HepG2 (cell line): ENCODE measurements around the gene INSYN2B. TPM values are rescaled to one million over a fixed set of nuclear protein-coding genes. Genes with fewer than 3 reads are reported as not detected.

Experiments
- ATAC-seq: fragments of 200-7000 bp; cut with Tn5 transposase; 3 replicates; pipeline ENCODE4 v1.9.1; 2020; ENCODE audit warnings: mild to moderate bottlenecking, moderate library complexity
- BruUV-seq: library from RNA; stranded (reverse); fragments of 400-500 nt; replicated peaks from 2 replicates; lab custom pipeline; 2021; lab: Mats Ljungman, UMichigan
- CTCF ChIA-PET: fragments of 300-600 bp; formaldehyde crosslinking; extraction: SDS; loops from one replicate; lab custom pipeline; 2021; ENCODE audit warnings: low total read pairs, inconsistent platforms, low intra/inter-chr PET ratio; lab: Yijun Ruan, JAX
- POLR2A ChIA-PET: fragments of 350-600 bp; sonication (Branson Sonifier 250); formaldehyde crosslinking; loops from one replicate; lab custom pipeline; 2020; ENCODE audit warnings: antibody characterized with exemption, inconsistent platforms; lab: Yijun Ruan, JAX
- DNase-seq: peaks from one replicate; pipeline ENCODE4 v3.0.0-alpha.2; 2015; ENCODE audit warnings: low spot score
- FAIRE-seq: peaks from 3 replicates; lab custom pipeline; 2011; peaks lifted over from hg19 to GRCh38; lab: Jason Lieb, UNC
- H2AFZ ChIP-seq: one replicate; pipeline ENCODE4 v1.6.1; 2011; ENCODE audit warnings: low read length, inconsistent platforms
- H3K27ac ChIP-seq: fragments of 300-600 bp; 3 replicates; pipeline ENCODE4 v1.8.0; 2011; ENCODE audit warnings: mixed run types, mild to moderate bottlenecking, mixed read lengths, low read length, inconsistent platforms; ENCODE audit not compliant: insufficient read depth; ENCODE audit errors: extremely low read length
- H3K27me3 ChIP-seq, 2 experiments: fragments of 200-600 bp in 1 of 2; 2 replicates in 1 of 2; 3 replicates in 1 of 2; pipeline versions ENCODE4 v1.6.0 to v1.8.0; 2011; ENCODE audit warnings: low read length in 2 of 2, mild to moderate bottlenecking in 2 of 2, moderate library complexity in 2 of 2, inconsistent platforms in 1 of 2; ENCODE audit not compliant: insufficient read depth in 2 of 2, control insufficient read depth in 1 of 2
- H3K36me3 ChIP-seq, 2 experiments: fragments of 200-600 bp in 1 of 2; replicated peaks in 1 of 2; 2 replicates in 1 of 2; 3 replicates in 1 of 2; pipeline versions ENCODE4 v1.5.1 to v1.8.0; 2011; ENCODE audit warnings: low read length in 2 of 2, inconsistent platforms in 1 of 2; ENCODE audit not compliant: insufficient read depth in 2 of 2, control insufficient read depth in 1 of 2
- H3K4me1 ChIP-seq: 2 replicates; pipeline ENCODE4 v1.5.1; 2012; ENCODE audit warnings: low read length, inconsistent platforms; ENCODE audit not compliant: insufficient read depth
- H3K4me2 ChIP-seq: 2 replicates; pipeline ENCODE4 v1.6.0; 2011; ENCODE audit warnings: low read depth, low read length, inconsistent platforms
- H3K4me3 ChIP-seq, 3 experiments: fragments of 200-600 bp in 1 of 3; sonication (generic), shearing (Covaris generic) in 1 of 3; replicated peaks in 1 of 3; 2 replicates each; pipeline ENCODE4 v1.5.1; 2011 to 2016; ENCODE audit warnings: low read length in 3 of 3, inconsistent platforms in 2 of 3, low read depth in 2 of 3, mild to moderate bottlenecking in 2 of 3, control low read depth in 1 of 3, mixed read lengths in 1 of 3; ENCODE audit not compliant: insufficient read depth in 1 of 3
- H3K79me2 ChIP-seq: one replicate; pipeline ENCODE4 v1.6.1; 2011; ENCODE audit warnings: low read length, inconsistent platforms; ENCODE audit not compliant: insufficient read depth
- H3K9ac ChIP-seq: 2 replicates; pipeline ENCODE4 v1.6.0; 2011; ENCODE audit warnings: mild to moderate bottlenecking, low read depth, low read length, inconsistent platforms; ENCODE audit not compliant: insufficient read depth
- H3K9me3 ChIP-seq: 2 replicates; pipeline ENCODE4 v1.5.1; 2012; ENCODE audit warnings: mild to moderate bottlenecking, low read length
- H4K20me1 ChIP-seq: 2 replicates; pipeline ENCODE4 v1.6.0; 2011; ENCODE audit warnings: inconsistent platforms, mild to moderate bottlenecking, low read length, moderate library complexity; ENCODE audit not compliant: insufficient read depth
- AGO1 ChIP-seq: fragments of 200-400 bp; formaldehyde crosslinking; IDR thresholded peaks from 2 replicates; pipeline ENCODE4 v1.6.1; 2017; ENCODE audit warnings: mild to moderate bottlenecking, low read depth, low read length, moderate library complexity; ENCODE audit not compliant: poor library complexity, severe bottlenecking
- GPN1 ChIP-seq: sonication (generic); formaldehyde crosslinking; IDR thresholded peaks from 2 replicates; pipeline ENCODE4 v1.5.1; 2020; ENCODE audit warnings: missing genetic modification reagents, borderline replicate concordance
- HNRNPK ChIP-seq: fragments of 200-400 bp; formaldehyde crosslinking; IDR thresholded peaks from 2 replicates; pipeline ENCODE4 v1.6.1; 2018; ENCODE audit warnings: low read length, low read depth, moderate library complexity, mild to moderate bottlenecking; ENCODE audit not compliant: poor library complexity, severe bottlenecking
- HOXA3 ChIP-seq: sonication (generic); formaldehyde crosslinking; IDR thresholded peaks from 2 replicates; pipeline ENCODE4 v1.5.0; 2020; ENCODE audit warnings: missing genetic modification reagents
- KDM2A ChIP-seq: sonication (generic); formaldehyde crosslinking; IDR thresholded peaks from 2 replicates; pipeline ENCODE4 v1.4.0; 2020; ENCODE audit warnings: low read depth, missing genetic modification reagents, borderline replicate concordance
- MAF1 ChIP-seq: sonication (generic); formaldehyde crosslinking; IDR thresholded peaks from 2 replicates; pipeline ENCODE4 v1.5.0; 2020; ENCODE audit warnings: missing genetic modification reagents, borderline replicate concordance
- NFKBIZ ChIP-seq: IDR thresholded peaks from 2 replicates; pipeline ENCODE4 v1.6.1; 2018; ENCODE audit warnings: missing genetic modification reagents, missing compliant biosample characterization
- PAX8 ChIP-seq: sonication (generic); formaldehyde crosslinking; IDR thresholded peaks from 2 replicates; pipeline ENCODE4 v1.8.0; 2022; ENCODE audit warnings: mild to moderate bottlenecking, missing genetic modification reagents, borderline replicate concordance
- PRMT3 ChIP-seq: sonication (generic); formaldehyde crosslinking; IDR thresholded peaks from 2 replicates; pipeline ENCODE4 v1.8.1; 2022; ENCODE audit warnings: low read depth, mild to moderate bottlenecking, moderate library complexity, missing genetic modification reagents, borderline replicate concordance
- RFX1 ChIP-seq: fragments of 450-650 bp; IDR thresholded peaks from 2 replicates; pipeline ENCODE4 v1.6.1; 2017
- ZBTB20 ChIP-seq: sonication (generic); formaldehyde crosslinking; IDR thresholded peaks from 2 replicates; pipeline ENCODE4 v1.8.1; 2023; ENCODE audit warnings: missing genetic modification reagents, low read depth, mild to moderate bottlenecking, borderline replicate concordance
- ZFAT ChIP-seq: sonication (generic); formaldehyde crosslinking; conservative IDR thresholded peaks from 2 replicates; pipeline ENCODE4 v1.8.1; 2023; ENCODE audit warnings: missing genetic modification reagents, inconsistent platforms
- ZNF282 ChIP-seq: fragments of 450-650 bp; IDR thresholded peaks from 2 replicates; pipeline ENCODE4 v1.6.1; 2018; ENCODE audit not compliant: partially characterized antibody
- ZNF333 ChIP-seq: sonication (generic); formaldehyde crosslinking; IDR thresholded peaks from 2 replicates; pipeline ENCODE4 v1.4.0; 2020; ENCODE audit warnings: mild to moderate bottlenecking, missing genetic modification reagents, borderline replicate concordance
- ZNF44 ChIP-seq: sonication (generic); formaldehyde crosslinking; IDR thresholded peaks from 2 replicates; pipeline ENCODE4 v1.5.1; 2020; ENCODE audit warnings: mild to moderate bottlenecking, missing genetic modification reagents
- ZNF839 ChIP-seq: sonication (generic); formaldehyde crosslinking; IDR thresholded peaks from 2 replicates; pipeline ENCODE4 v1.4.0; 2020; ENCODE audit warnings: missing genetic modification reagents, mild to moderate bottlenecking, borderline replicate concordance
- ZNF879 ChIP-seq: sonication (generic); formaldehyde crosslinking; IDR thresholded peaks from 2 replicates; pipeline ENCODE4 v1.8.1; 2023; ENCODE audit warnings: missing genetic modification reagents
- WGBS: methylation state at CpG from one replicate; pipeline ENCODE4 v1.1.6; 2017; ENCODE audit warnings: low lambda C conversion rate; 5-methylcytosine and 5-hydroxymethylcytosine counted together
- in situ Hi-C: cut with HindIII; loops from 2 replicates; pipeline ENCODE4 v1.10.0; 2017; ENCODE audit warnings: low pct_unique_long_range_greater_than_20kb; ENCODE audit not compliant: extremely low pct_ligation_motif_present
- intact Hi-C: fragments of 100-400 bp; cut with micrococcal nuclease; formaldehyde crosslinking; loops from one replicate; pipeline ENCODE4 v1.10.0; 2022; ENCODE audit not compliant: unreplicated experiment
- polyA plus RNA-seq, 8 experiments: library from polyadenylated mRNA; depleted of rRNA in 3 of 8; stranded (reverse) in 7 of 8; unstranded in 1 of 8; fragments of >200 nt; fragmentation: Illumina TruSeq in 4 of 8; extraction: Trizol in 4 of 8; gene quantifications; 2 replicates each; pipeline versions ENCODE4 v1.2.1 to v1.2.3, GENCODE V29; 2011 to 2016; ENCODE audit warnings: low read depth in 4 of 8, missing spikeins in 1 of 8, mixed read lengths in 1 of 8; ENCODE audit not compliant: insufficient read depth in 1 of 8
- total RNA-seq, 5 experiments: library from RNA; depleted of rRNA; stranded (reverse); fragments of >200 nt; fragmentation: Illumina TruSeq; extraction: Trizol; gene quantifications; 2 replicates each; pipeline ENCODE4 v1.2.3, GENCODE V29; 2016; ENCODE audit warnings: low read depth in 1 of 5
- TF ChIP-seq, protein P1 (sequence below): IDR thresholded peaks from 2 replicates; pipeline ENCODE4 v1.6.1; 2016
- TF ChIP-seq, protein P2 (sequence below): sonication (generic); formaldehyde crosslinking; IDR thresholded peaks from 2 replicates; pipeline ENCODE4 v1.8.1; 2023; ENCODE audit warnings: mild to moderate bottlenecking, inconsistent platforms, moderate library complexity, missing genetic modification reagents, borderline replicate concordance

The INSYN2B gene
- total and polyA plus RNA-seq, 2 of the 13 experiments (the other 11 are each of a cell fraction or from before 2014, with no cell fraction given), result not detected

DNA sequence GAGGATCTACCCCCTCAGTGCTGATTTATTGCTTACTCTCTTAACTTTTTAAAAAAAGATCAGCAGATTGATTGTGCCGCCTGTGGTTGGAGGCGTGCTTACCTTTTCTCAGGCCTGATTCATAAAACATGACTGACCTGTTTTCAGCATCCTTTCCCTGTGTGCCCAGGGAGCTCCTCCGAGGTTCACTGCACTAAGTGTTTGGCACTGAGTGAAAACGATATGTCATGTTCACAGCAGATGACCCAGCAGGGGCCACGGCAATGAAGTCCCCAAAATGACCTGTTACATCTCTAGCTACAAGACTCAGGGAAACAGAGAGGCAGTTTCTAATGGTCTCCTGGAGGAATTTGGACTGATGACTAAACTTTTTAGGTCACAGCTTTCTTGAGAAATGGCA lies 69.9 kb downstream of the INSYN2B start:
- no peaks in the 10 kb centered on the region for H3K27me3 ChIP-seq
- no peak overlapping the region for H2AFZ ChIP-seq
- no peak for TF ChIP-seq NFKBIZ
- no peak for TF ChIP-seq PAX8 (CRISPR knock-in tag)
- TF ChIP-seq ZBTB20 (CRISPR knock-in tag), result no peak
- TF ChIP-seq AGO1, result no peak
- no peak for TF ChIP-seq MAF1 (CRISPR knock-in tag)
- TF ChIP-seq PRMT3, result no peak
- no peak for TF ChIP-seq ZNF282
- no peak for TF ChIP-seq ZFAT (CRISPR knock-in tag)
- TF ChIP-seq ZNF879, result no peak
- no peak for TF ChIP-seq HNRNPK
- TF ChIP-seq, protein P1, sequence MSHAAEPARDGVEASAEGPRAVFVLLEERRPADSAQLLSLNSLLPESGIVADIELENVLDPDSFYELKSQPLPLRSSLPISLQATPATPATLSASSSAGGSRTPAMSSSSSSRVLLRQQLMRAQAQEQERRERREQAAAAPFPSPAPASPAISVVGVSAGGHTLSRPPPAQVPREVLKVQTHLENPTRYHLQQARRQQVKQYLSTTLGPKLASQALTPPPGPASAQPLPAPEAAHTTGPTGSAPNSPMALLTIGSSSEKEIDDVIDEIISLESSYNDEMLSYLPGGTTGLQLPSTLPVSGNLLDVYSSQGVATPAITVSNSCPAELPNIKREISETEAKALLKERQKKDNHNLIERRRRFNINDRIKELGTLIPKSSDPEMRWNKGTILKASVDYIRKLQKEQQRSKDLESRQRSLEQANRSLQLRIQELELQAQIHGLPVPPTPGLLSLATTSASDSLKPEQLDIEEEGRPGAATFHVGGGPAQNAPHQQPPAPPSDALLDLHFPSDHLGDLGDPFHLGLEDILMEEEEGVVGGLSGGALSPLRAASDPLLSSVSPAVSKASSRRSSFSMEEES (CRISPR knock-in tag), result no peak
- no peak for TF ChIP-seq KDM2A
- TF ChIP-seq ZNF44 (CRISPR knock-in tag), result no peak
- TF ChIP-seq HOXA3 (CRISPR knock-in tag), result no peak
- TF ChIP-seq, protein P2, sequence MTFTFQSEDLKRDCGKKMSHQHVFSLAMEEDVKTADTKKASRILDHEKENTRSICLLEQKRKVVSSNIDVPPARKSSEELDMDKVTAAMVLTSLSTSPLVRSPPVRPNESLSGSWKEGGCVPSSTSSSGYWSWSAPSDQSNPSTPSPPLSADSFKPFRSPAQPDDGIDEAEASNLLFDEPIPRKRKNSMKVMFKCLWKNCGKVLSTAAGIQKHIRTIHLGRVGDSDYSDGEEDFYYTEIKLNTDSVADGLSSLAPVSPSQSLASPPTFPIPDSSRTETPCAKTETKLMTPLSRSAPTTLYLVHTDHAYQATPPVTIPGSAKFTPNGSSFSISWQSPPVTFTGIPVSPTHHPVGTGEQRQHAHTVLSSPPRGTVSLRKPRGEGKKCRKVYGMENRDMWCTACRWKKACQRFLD (CRISPR knock-in tag), result no peak
- TF ChIP-seq ZNF839 (CRISPR knock-in tag), result no peak
- no peak for TF ChIP-seq RFX1
- TF ChIP-seq ZNF333, result no peak
- no peak for TF ChIP-seq GPN1 (CRISPR knock-in tag)
- H3K4me3 ChIP-seq, result no peak overlapping the region
- no peaks in the 10 kb centered on the region for H3K4me1 ChIP-seq
- no peaks in the 10 kb centered on the region for H4K20me1 ChIP-seq
- no peaks in the 10 kb centered on the region for H3K79me2 ChIP-seq
- ATAC-seq, result no peak
- H3K9me3 ChIP-seq, result no peaks in the 10 kb centered on the region
- intact Hi-C loops, result no loop called here
- WGBS, result 25% methylated on average over 5 of the region's 5 CpGs
- no TSS peak for BruUV-seq
- in situ Hi-C loops, result no loop called here
- no peak for FAIRE-seq
- H3K27ac ChIP-seq, result no peak overlapping the region
- no peak overlapping the region for H3K4me2 ChIP-seq
- CTCF ChIA-PET, result no interaction called here
- no peaks in the 10 kb centered on the region for H3K36me3 ChIP-seq
- POLR2A ChIA-PET, result no interaction called here
- H3K9ac ChIP-seq, result no peak overlapping the region
- no peak for DNase-seq
